Measurements from ENCODE around the gene SCUBE3. TPM values are rescaled to one million over a fixed set of nuclear protein-coding genes. Genes with fewer than 3 reads are reported as not detected.

Gene SCUBE3
- total and polyA plus RNA-seq, 2 donors (not counting 1 experiment from before 2014, with no cell fraction given), result not detected

DNA sequence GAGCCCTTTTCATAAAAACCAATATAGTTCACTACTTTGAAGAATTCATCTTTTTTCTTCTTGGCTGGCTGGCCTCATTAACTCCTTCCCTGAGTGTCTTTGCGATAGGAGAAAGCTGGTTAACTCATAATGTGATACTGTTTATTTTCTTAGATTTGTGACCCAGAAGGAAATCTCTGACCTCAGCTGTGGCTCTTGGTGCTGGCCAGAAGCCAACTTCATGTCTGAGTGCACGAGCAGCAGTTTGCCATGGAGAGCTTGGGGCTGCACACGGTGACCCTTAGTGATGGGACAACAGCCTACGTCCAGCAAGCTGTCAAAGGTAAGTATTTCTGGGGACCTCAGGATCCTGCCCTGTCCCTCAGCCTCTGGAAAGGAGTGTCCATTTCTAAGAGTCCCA, 67.1 kb downstream of the SCUBE3 start:
- no peak overlapping the region for H3K4me3 Mint-ChIP-seq
- no peaks in the 10 kb centered on the region for H3K27me3 ChIP-seq (replicated peaks in 1 of 4; ENCODE audit: control extremely low read depth in 1 of 4, control insufficient read depth in 3 of 4, insufficient read depth in 4 of 4, low read length in 3 of 4)
- no peaks in the 10 kb centered on the region for H3K4me1 ChIP-seq (ENCODE audit: control insufficient read depth in 2 of 2, insufficient read depth in 2 of 2, low read length in 2 of 2)
- ChIA-PET CTCF (interaction anchor here (1.5 kb wide), 1 partner anchor 12 kb away, joined by 3 read pairs; no protein-coding TSS in a partner anchor), POLR2A (no interaction called here)
- no peak for DNase-seq
- H3K27ac Mint-ChIP-seq, result no peak overlapping the region
- no peaks in the 10 kb centered on the region for H3K27me3 Mint-ChIP-seq
- TF ChIP-seq EZH2 (IDR thresholded peaks at IDR 0.05; ENCODE audit: borderline replicate concordance, insufficient read depth, low read depth, low read length, poor library complexity, severe bottlenecking), result no peak
- H3K4me3 ChIP-seq (ENCODE audit: control extremely low read depth in 1 of 5, extremely low read depth in 1 of 5, insufficient read depth in 1 of 5, low read depth in 2 of 5, low read length in 4 of 5), result no peak overlapping the region
- H3K27ac ChIP-seq (ENCODE audit: low read length in 2 of 2), result no peak overlapping the region
- peaks cover 4% of the 10 kb centered on the region for H4K20me1 ChIP-seq (ENCODE audit: control insufficient read depth, insufficient read depth, low read length, poor library complexity, severe bottlenecking)
- H3K79me2 ChIP-seq (ENCODE audit: control insufficient read depth, insufficient read depth, low read length), result peaks cover 12% of the 10 kb centered on the region
- peaks cover 7 to 56% of the 10 kb centered on the region in 2 experiments for H3K36me3 ChIP-seq (replicated peaks in 1 of 2; ENCODE audit: control extremely low read depth in 1 of 2, control insufficient read depth in 1 of 2, extremely low read depth in 1 of 2, insufficient read depth in 2 of 2, low read length in 1 of 2)
- no peaks in the 10 kb centered on the region for H3K9me3 Mint-ChIP-seq (ENCODE audit: insufficient read depth)
- H3K9me3 ChIP-seq (ENCODE audit: control extremely low read depth in 1 of 3, control insufficient read depth in 2 of 3, insufficient read depth in 1 of 3, low read length in 2 of 3), result no peaks in the 10 kb centered on the region
- no peak overlapping the region for H2AFZ ChIP-seq (ENCODE audit: insufficient read depth, low read depth, low read length, poor library complexity, severe bottlenecking)
- H3K9ac ChIP-seq (ENCODE audit: low read length), result no peak overlapping the region
- intact Hi-C loops (cut with micrococcal nuclease), result no loop called here
- no peak for ATAC-seq (ENCODE audit: low read depth)
- no peak overlapping the region for H3K4me2 ChIP-seq (replicated peaks; ENCODE audit: low read depth, low read length, poor library complexity, severe bottlenecking)
- 95% methylated on average over 4 of the region's 4 CpGs for WGBS (ENCODE audit: insufficient coverage)
- H3K4me1 Mint-ChIP-seq, result no peaks in the 10 kb centered on the region

DNA sequence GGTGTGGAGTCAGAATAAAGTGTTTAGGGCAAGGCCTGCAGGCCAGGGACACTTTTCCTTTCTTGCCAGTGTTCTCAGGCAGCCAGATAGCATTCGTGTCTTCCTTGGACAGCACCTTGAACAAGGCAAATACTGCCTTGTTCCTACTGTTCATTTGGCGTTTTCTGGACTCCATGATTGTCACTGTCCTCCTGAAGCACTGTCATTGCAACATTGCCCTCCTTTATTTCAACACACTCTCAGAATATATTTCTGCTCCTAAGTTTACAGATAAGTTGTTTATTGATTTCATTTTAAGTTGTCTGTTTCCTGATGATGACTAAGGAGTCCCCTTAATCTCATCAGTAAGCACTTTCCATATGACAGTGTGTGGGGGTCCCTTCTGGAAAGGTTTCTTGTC, 68.7 kb downstream of the SCUBE3 start:
- Histone ChIP-seq H3K4me2 (replicated peaks; ENCODE audit: low read depth, low read length, poor library complexity, severe bottlenecking) (no peak overlapping the region), H4K20me1 (ENCODE audit: control insufficient read depth, insufficient read depth, low read length, poor library complexity, severe bottlenecking) (peaks cover 4% of the 10 kb centered on the region), H2AFZ (ENCODE audit: insufficient read depth, low read depth, low read length, poor library complexity, severe bottlenecking) (no peak overlapping the region), H3K9me3 (ENCODE audit: control extremely low read depth in 1 of 3, control insufficient read depth in 2 of 3, insufficient read depth in 1 of 3, low read length in 2 of 3) (no peaks in the 10 kb centered on the region), H3K36me3 (replicated peaks in 1 of 2; ENCODE audit: control extremely low read depth in 1 of 2, control insufficient read depth in 1 of 2, extremely low read depth in 1 of 2, insufficient read depth in 2 of 2, low read length in 1 of 2) (peaks cover 7 to 72% of the 10 kb centered on the region in 2 experiments), H3K27ac (ENCODE audit: low read length in 2 of 2) (no peak overlapping the region), H3K4me1 (ENCODE audit: control insufficient read depth in 2 of 2, insufficient read depth in 2 of 2, low read length in 2 of 2) (no peaks in the 10 kb centered on the region), H3K4me3 (ENCODE audit: control extremely low read depth in 1 of 5, extremely low read depth in 1 of 5, insufficient read depth in 1 of 5, low read depth in 2 of 5, low read length in 4 of 5) (no peak overlapping the region), H3K27me3 (replicated peaks in 1 of 4; ENCODE audit: control extremely low read depth in 1 of 4, control insufficient read depth in 3 of 4, insufficient read depth in 4 of 4, low read length in 3 of 4) (no peaks in the 10 kb centered on the region), H3K9ac (ENCODE audit: low read length) (no peak overlapping the region), H3K79me2 (ENCODE audit: control insufficient read depth, insufficient read depth, low read length) (peaks cover 11% of the 10 kb centered on the region)
- Mint-ChIP-seq H3K4me3 (no peak overlapping the region), H3K27me3 (no peaks in the 10 kb centered on the region), H3K4me1 (no peaks in the 10 kb centered on the region), H3K27ac (no peak overlapping the region), H3K9me3 (ENCODE audit: insufficient read depth) (no peaks in the 10 kb centered on the region)
- 100% methylated on average over 1 of the region's 2 CpGs for WGBS (ENCODE audit: insufficient coverage)
- ChIA-PET POLR2A (no interaction called here), CTCF (no interaction called here)
- TF ChIP-seq EZH2 (IDR thresholded peaks at IDR 0.05; ENCODE audit: borderline replicate concordance, insufficient read depth, low read depth, low read length, poor library complexity, severe bottlenecking), result no peak
- TF ChIP-seq, protein P1, sequence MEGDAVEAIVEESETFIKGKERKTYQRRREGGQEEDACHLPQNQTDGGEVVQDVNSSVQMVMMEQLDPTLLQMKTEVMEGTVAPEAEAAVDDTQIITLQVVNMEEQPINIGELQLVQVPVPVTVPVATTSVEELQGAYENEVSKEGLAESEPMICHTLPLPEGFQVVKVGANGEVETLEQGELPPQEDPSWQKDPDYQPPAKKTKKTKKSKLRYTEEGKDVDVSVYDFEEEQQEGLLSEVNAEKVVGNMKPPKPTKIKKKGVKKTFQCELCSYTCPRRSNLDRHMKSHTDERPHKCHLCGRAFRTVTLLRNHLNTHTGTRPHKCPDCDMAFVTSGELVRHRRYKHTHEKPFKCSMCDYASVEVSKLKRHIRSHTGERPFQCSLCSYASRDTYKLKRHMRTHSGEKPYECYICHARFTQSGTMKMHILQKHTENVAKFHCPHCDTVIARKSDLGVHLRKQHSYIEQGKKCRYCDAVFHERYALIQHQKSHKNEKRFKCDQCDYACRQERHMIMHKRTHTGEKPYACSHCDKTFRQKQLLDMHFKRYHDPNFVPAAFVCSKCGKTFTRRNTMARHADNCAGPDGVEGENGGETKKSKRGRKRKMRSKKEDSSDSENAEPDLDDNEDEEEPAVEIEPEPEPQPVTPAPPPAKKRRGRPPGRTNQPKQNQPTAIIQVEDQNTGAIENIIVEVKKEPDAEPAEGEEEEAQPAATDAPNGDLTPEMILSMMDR (IDR thresholded peaks at IDR 0.05), result no peak
- no peak for ATAC-seq (ENCODE audit: low read depth)
- intact Hi-C loops (cut with micrococcal nuclease), result no loop called here
- DNase-seq, result no peak

Data from B cell (primary cell).